ENCODE results near the gene CYP3A7. TPM values are rescaled to one million over a fixed set of nuclear protein-coding genes. Genes with fewer than 3 reads are reported as not detected.

Gene CYP3A7
- polyA plus RNA-seq, 3 donors = not detected

DNA sequence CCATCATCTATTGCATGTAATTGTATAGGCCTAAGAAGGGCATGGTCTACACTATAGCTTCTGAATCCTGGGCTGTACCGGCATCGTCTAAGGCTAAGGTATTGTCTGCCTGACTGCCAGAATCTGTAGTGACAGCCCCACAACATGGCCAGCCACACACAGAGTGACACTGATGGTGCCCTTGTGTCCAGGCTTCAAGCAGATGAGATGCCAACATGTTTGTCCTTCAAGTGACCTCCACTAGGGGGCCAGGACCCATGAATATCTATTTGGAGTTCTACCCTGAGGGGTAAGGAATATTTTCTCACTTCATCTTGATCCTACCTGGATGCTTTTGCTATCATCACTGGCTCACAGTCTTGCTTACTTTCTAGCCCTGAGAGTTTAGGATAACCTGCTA is 1.5 kb downstream of the CYP3A7 start:
- H3K4me2 ChIP-seq (replicated peaks; ENCODE audit: extremely low read depth, low read length, poor library complexity, severe bottlenecking) = no peak overlapping the region
- H3K9me3 ChIP-seq (replicated peaks in 1 of 2; ENCODE audit: control insufficient read depth in 1 of 2, insufficient read depth in 1 of 2, low read length in 2 of 2) = no peaks in the 10 kb centered on the region
- H3K36me3 ChIP-seq (replicated peaks in 1 of 2; ENCODE audit: control insufficient read depth in 1 of 2, insufficient read depth in 2 of 2, low read length in 2 of 2) = no peaks in the 10 kb centered on the region
- no peak overlapping the region for H3K9ac ChIP-seq (ENCODE audit: insufficient read depth, low read length, poor library complexity, severe bottlenecking)
- Mint-ChIP-seq H3K36me3 (no peaks in the 10 kb centered on the region), H3K9me3 (peaks cover 0 to 3% (median 0%) of the 10 kb centered on the region in 7 donors), H3K4me3 (no peak overlapping the region), H3K4me1 (peaks cover 2% of the 10 kb centered on the region), H3K27me3 (ENCODE audit: low read depth in 3 of 3) (peaks cover 0 to 3% (median 0%) of the 10 kb centered on the region in 3 donors), H3K27ac (no peak overlapping the region)
- no CpG with 5 or more reads among the region's 2 CpGs for WGBS (ENCODE audit: insufficient coverage)
- H3K79me2 ChIP-seq (ENCODE audit: insufficient read depth, low read length) = no peaks in the 10 kb centered on the region
- no peak overlapping the region for H3K4me3 ChIP-seq (replicated peaks in 1 of 3; ENCODE audit: low read depth in 2 of 3, low read length in 3 of 3)
- H4K20me1 ChIP-seq (ENCODE audit: insufficient read depth, low read length) = no peaks in the 10 kb centered on the region
- no peak for DNase-seq
- intact Hi-C loops (cut with micrococcal nuclease) = no loop called here
- TF ChIP-seq, protein P1, sequence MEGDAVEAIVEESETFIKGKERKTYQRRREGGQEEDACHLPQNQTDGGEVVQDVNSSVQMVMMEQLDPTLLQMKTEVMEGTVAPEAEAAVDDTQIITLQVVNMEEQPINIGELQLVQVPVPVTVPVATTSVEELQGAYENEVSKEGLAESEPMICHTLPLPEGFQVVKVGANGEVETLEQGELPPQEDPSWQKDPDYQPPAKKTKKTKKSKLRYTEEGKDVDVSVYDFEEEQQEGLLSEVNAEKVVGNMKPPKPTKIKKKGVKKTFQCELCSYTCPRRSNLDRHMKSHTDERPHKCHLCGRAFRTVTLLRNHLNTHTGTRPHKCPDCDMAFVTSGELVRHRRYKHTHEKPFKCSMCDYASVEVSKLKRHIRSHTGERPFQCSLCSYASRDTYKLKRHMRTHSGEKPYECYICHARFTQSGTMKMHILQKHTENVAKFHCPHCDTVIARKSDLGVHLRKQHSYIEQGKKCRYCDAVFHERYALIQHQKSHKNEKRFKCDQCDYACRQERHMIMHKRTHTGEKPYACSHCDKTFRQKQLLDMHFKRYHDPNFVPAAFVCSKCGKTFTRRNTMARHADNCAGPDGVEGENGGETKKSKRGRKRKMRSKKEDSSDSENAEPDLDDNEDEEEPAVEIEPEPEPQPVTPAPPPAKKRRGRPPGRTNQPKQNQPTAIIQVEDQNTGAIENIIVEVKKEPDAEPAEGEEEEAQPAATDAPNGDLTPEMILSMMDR (IDR thresholded peaks at IDR 0.05) = peak; percentile 16
- no peak overlapping the region for H2AFZ ChIP-seq (ENCODE audit: insufficient read depth, low read depth, low read length, poor library complexity, severe bottlenecking)
- no peaks in the 10 kb centered on the region for H3K4me1 ChIP-seq (ENCODE audit: control insufficient read depth in 1 of 2, insufficient read depth in 2 of 2, low read length in 2 of 2)
- no peak overlapping the region for H3K27ac ChIP-seq (ENCODE audit: low read depth in 1 of 2, low read length in 2 of 2)
- no peaks in the 10 kb centered on the region for H3K27me3 ChIP-seq (ENCODE audit: control insufficient read depth in 2 of 2, insufficient read depth in 2 of 2, low read length in 2 of 2)

DNA sequence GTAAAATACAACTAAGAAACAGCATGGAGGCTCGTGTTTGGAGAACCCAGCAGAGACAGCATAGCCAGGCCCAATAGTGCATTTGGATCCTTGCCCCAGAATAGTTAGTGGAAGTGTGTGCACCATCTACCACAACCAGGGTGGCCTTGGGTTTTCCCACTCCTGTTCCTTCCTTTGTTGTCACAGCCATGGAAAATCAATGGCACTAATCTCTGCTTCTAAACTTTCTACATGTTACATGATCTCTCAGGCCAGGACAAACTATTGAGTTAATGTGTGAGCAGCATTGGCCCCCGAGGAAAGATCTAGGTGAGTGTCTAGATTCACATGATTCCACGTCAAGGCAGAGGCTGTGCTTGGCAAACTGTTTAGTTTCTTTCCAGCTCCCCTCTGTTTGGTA is 2.0 kb downstream of the CYP3A7 start:
- no peak for DNase-seq
- H3K4me2 ChIP-seq (replicated peaks; ENCODE audit: extremely low read depth, low read length, poor library complexity, severe bottlenecking) = no peak overlapping the region
- no peaks in the 10 kb centered on the region for H3K36me3 ChIP-seq (replicated peaks in 1 of 2; ENCODE audit: control insufficient read depth in 1 of 2, insufficient read depth in 2 of 2, low read length in 2 of 2)
- Mint-ChIP-seq H3K4me1 (peaks cover 2% of the 10 kb centered on the region), H3K9me3 (peaks cover 0 to 3% (median 0%) of the 10 kb centered on the region in 7 donors), H3K27ac (no peak overlapping the region), H3K4me3 (no peak overlapping the region), H3K36me3 (no peaks in the 10 kb centered on the region), H3K27me3 (ENCODE audit: low read depth in 3 of 3) (peaks cover 0 to 3% (median 0%) of the 10 kb centered on the region in 3 donors)
- 60% methylated on average over 1 of the region's 3 CpGs for WGBS (ENCODE audit: insufficient coverage)
- intact Hi-C loops (cut with micrococcal nuclease) = no loop called here
- H3K9ac ChIP-seq (ENCODE audit: insufficient read depth, low read length, poor library complexity, severe bottlenecking) = no peak overlapping the region
- H2AFZ ChIP-seq (ENCODE audit: insufficient read depth, low read depth, low read length, poor library complexity, severe bottlenecking) = no peak overlapping the region
- no peaks in the 10 kb centered on the region for H3K79me2 ChIP-seq (ENCODE audit: insufficient read depth, low read length)
- H3K4me3 ChIP-seq (replicated peaks in 1 of 3; ENCODE audit: low read depth in 2 of 3, low read length in 3 of 3) = no peak overlapping the region
- no peaks in the 10 kb centered on the region for H3K27me3 ChIP-seq (ENCODE audit: control insufficient read depth in 2 of 2, insufficient read depth in 2 of 2, low read length in 2 of 2)
- TF ChIP-seq, protein P1 (IDR thresholded peaks at IDR 0.05) = no peak
- no peak overlapping the region for H3K27ac ChIP-seq (ENCODE audit: low read depth in 1 of 2, low read length in 2 of 2)
- no peaks in the 10 kb centered on the region for H3K4me1 ChIP-seq (ENCODE audit: control insufficient read depth in 1 of 2, insufficient read depth in 2 of 2, low read length in 2 of 2)
- H4K20me1 ChIP-seq (ENCODE audit: insufficient read depth, low read length) = no peaks in the 10 kb centered on the region
- H3K9me3 ChIP-seq (replicated peaks in 1 of 2; ENCODE audit: control insufficient read depth in 1 of 2, insufficient read depth in 1 of 2, low read length in 2 of 2) = no peaks in the 10 kb centered on the region

All from CD14-positive monocyte (primary cell).